ENCODE results near the gene PAX6.

PAX6 gene

GRCh38 chr11:31826536-31827438 is 15.7 kb upstream of the PAX6 start:
- Histone ChIP-seq H3K4me1 (ENCODE audit: low read depth, poor library complexity, severe bottlenecking) (no peaks in the 10 kb centered on the region), H3K4me2 (no peak overlapping the region)

GRCh38 chr11:31825838-31826484 is 14.8 kb upstream of the PAX6 start:
- Histone ChIP-seq H3K79me2 (ENCODE audit: insufficient read depth, low read depth) (no peaks in the 10 kb centered on the region), H3K9ac (no peak overlapping the region), H3K27me3 (ENCODE audit: insufficient read depth, low read depth) (no peaks in the 10 kb centered on the region), H3K36me3 (ENCODE audit: insufficient read depth) (no peaks in the 10 kb centered on the region), H3K4me3 (IDR thresholded peaks at IDR 0.05; ENCODE audit: insufficient read depth, low read depth, low read length) (no peak overlapping the region), H3K27ac (no peak overlapping the region), H4K20me1 (ENCODE audit: insufficient read depth) (no peaks in the 10 kb centered on the region), H3K4me1 (ENCODE audit: low read depth, poor library complexity, severe bottlenecking) (no peaks in the 10 kb centered on the region), H3K4me2 (no peak overlapping the region), H2AFZ (ENCODE audit: low read depth) (no peak overlapping the region)
- TF ChIP-seq CTCF (conservative IDR thresholded peaks at IDR 0.05; ENCODE audit: low read depth, low read length): no peak

More at GRCh38 chr11:31826536-31827438, 15.7 kb upstream of the PAX6 start:
- Histone ChIP-seq H3K27me3 (ENCODE audit: insufficient read depth, low read depth) (no peaks in the 10 kb centered on the region), H4K20me1 (ENCODE audit: insufficient read depth) (no peaks in the 10 kb centered on the region), H3K36me3 (ENCODE audit: insufficient read depth) (no peaks in the 10 kb centered on the region), H3K4me3 (IDR thresholded peaks at IDR 0.05; ENCODE audit: insufficient read depth, low read depth, low read length) (no peak overlapping the region), H2AFZ (ENCODE audit: low read depth) (no peak overlapping the region), H3K9ac (no peak overlapping the region), H3K79me2 (ENCODE audit: insufficient read depth, low read depth) (no peaks in the 10 kb centered on the region), H3K27ac (no peak overlapping the region)
- no peak for TF ChIP-seq CTCF (conservative IDR thresholded peaks at IDR 0.05; ENCODE audit: low read depth, low read length)

- Histone ChIP-seq H3K27ac (no peak overlapping the region), H3K4me3 (IDR thresholded peaks at IDR 0.05; ENCODE audit: insufficient read depth, low read depth, low read length) (no peak overlapping the region), H2AFZ (ENCODE audit: low read depth) (no peak overlapping the region), H3K9ac (no peak overlapping the region), H3K36me3 (ENCODE audit: insufficient read depth) (no peaks in the 10 kb centered on the region), H4K20me1 (ENCODE audit: insufficient read depth) (no peaks in the 10 kb centered on the region), H3K27me3 (ENCODE audit: insufficient read depth, low read depth) (no peaks in the 10 kb centered on the region), H3K4me1 (ENCODE audit: low read depth, poor library complexity, severe bottlenecking) (no peaks in the 10 kb centered on the region), H3K4me2 (no peak overlapping the region), H3K79me2 (ENCODE audit: insufficient read depth, low read depth) (no peaks in the 10 kb centered on the region)
- TF ChIP-seq CTCF (conservative IDR thresholded peaks at IDR 0.05; ENCODE audit: low read depth, low read length): no peak
Measured at GRCh38 chr11:31824879-31825837, 14.0 kb upstream of the PAX6 start.

- Histone ChIP-seq H3K27me3 (ENCODE audit: insufficient read depth, low read depth) (no peaks in the 10 kb centered on the region), H3K27ac (no peak overlapping the region)
Measured at GRCh38 chr11:31824332-31824878, 13.3 kb upstream of the PAX6 start.

More at GRCh38 chr11:31824332-31824878, 13.3 kb upstream of the PAX6 start:
- Histone ChIP-seq H3K4me2 (no peak overlapping the region), H4K20me1 (ENCODE audit: insufficient read depth) (no peaks in the 10 kb centered on the region), H3K4me3 (IDR thresholded peaks at IDR 0.05; ENCODE audit: insufficient read depth, low read depth, low read length) (no peak overlapping the region), H3K79me2 (ENCODE audit: insufficient read depth, low read depth) (no peaks in the 10 kb centered on the region), H3K4me1 (ENCODE audit: low read depth, poor library complexity, severe bottlenecking) (no peaks in the 10 kb centered on the region), H3K36me3 (ENCODE audit: insufficient read depth) (no peaks in the 10 kb centered on the region), H2AFZ (ENCODE audit: low read depth) (no peak overlapping the region), H3K9ac (no peak overlapping the region)
- TF ChIP-seq CTCF (conservative IDR thresholded peaks at IDR 0.05; ENCODE audit: low read depth, low read length): no peak

Data from KMS-11 (cell line).